Measurements from ENCODE around the gene IER5L.

IER5L gene

DNA sequence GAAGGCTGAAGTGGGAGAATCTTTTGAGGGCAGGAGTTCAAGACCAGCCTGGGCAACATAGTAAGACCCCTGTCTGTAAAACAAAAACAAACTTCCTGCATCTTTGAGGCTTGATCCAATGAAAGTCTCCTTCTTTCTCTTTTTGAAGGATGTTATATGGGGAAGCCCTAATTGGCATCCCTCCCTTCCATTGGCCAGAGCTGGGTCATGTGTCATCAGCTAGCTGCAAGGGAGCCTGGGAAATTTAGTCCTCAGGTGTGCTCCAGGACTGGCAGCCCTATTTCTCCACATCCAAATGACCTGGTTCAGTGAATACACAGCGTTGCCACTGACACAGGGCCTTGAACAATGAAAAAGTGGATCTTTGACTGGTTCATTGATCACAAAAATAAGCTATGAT, 9.0 kb upstream of the IER5L start:
- Histone ChIP-seq H3K9ac (ENCODE audit: low read depth, low read length, poor library complexity, severe bottlenecking) (no peak overlapping the region), H4K20me1 (ENCODE audit: insufficient read depth, low read length, poor library complexity, severe bottlenecking) (no peaks in the 10 kb centered on the region), H3K4me3 (ENCODE audit: low read length, poor library complexity, severe bottlenecking) (no peak overlapping the region), H3K27me3 (ENCODE audit: insufficient read depth, low read length, poor library complexity, severe bottlenecking) (no peaks in the 10 kb centered on the region), H3K79me2 (ENCODE audit: insufficient read depth, low read length) (no peaks in the 10 kb centered on the region), H3K4me2 (ENCODE audit: low read depth, low read length, poor library complexity, severe bottlenecking) (no peak overlapping the region), H2AFZ (ENCODE audit: low read length) (no peak overlapping the region), H3K36me3 (ENCODE audit: insufficient read depth, low read length) (no peaks in the 10 kb centered on the region), H3K9me3 (ENCODE audit: insufficient read depth, low read depth, low read length) (no peaks in the 10 kb centered on the region), H3K4me1 (ENCODE audit: insufficient read depth, low read length, poor library complexity, severe bottlenecking) (no peaks in the 10 kb centered on the region), H3K9me2 (replicated peaks; ENCODE audit: low read depth, low read length) (no peaks in the 10 kb centered on the region), H3F3A (ENCODE audit: low read depth) (no peaks in the 10 kb centered on the region)
- TF ChIP-seq EZH2phosphoT487 (IDR thresholded peaks at IDR 0.05; ENCODE audit: borderline replicate concordance) = no peak
- TF ChIP-seq, protein P1, sequence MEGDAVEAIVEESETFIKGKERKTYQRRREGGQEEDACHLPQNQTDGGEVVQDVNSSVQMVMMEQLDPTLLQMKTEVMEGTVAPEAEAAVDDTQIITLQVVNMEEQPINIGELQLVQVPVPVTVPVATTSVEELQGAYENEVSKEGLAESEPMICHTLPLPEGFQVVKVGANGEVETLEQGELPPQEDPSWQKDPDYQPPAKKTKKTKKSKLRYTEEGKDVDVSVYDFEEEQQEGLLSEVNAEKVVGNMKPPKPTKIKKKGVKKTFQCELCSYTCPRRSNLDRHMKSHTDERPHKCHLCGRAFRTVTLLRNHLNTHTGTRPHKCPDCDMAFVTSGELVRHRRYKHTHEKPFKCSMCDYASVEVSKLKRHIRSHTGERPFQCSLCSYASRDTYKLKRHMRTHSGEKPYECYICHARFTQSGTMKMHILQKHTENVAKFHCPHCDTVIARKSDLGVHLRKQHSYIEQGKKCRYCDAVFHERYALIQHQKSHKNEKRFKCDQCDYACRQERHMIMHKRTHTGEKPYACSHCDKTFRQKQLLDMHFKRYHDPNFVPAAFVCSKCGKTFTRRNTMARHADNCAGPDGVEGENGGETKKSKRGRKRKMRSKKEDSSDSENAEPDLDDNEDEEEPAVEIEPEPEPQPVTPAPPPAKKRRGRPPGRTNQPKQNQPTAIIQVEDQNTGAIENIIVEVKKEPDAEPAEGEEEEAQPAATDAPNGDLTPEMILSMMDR (conservative IDR thresholded peaks at IDR 0.05; ENCODE audit: low read length) = no peak

DNA sequence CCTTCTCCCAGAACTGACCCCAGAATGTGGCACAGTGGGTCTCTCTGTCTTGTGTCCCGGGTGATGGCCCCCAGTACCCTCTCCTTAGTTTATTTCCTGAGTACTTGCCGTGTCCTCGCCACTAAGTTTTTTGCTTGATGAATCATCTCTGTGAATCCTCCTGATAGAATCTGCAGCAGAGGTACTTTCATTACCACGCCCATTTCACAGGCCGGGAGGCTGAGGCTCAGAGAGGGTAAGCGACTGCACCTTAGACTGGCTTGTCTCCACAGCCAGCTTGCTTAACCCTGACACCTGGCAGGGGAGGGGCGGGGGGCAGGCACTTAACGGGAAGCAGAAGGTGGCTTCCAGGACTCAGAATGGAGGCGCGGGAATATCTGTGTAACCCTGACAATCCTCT, 7.9 kb upstream of the IER5L start:
- no peaks in the 10 kb centered on the region for H3K79me2 ChIP-seq (ENCODE audit: insufficient read depth, low read length)
- H4K20me1 ChIP-seq (ENCODE audit: insufficient read depth, low read length, poor library complexity, severe bottlenecking) = no peaks in the 10 kb centered on the region
- no peaks in the 10 kb centered on the region for H3K36me3 ChIP-seq (ENCODE audit: insufficient read depth, low read length)
- H3K4me3 ChIP-seq (ENCODE audit: low read length, poor library complexity, severe bottlenecking) = no peak overlapping the region
- H3K9me2 ChIP-seq (replicated peaks; ENCODE audit: low read depth, low read length) = no peaks in the 10 kb centered on the region
- no peaks in the 10 kb centered on the region for H3K4me1 ChIP-seq (ENCODE audit: insufficient read depth, low read length, poor library complexity, severe bottlenecking)
- no peaks in the 10 kb centered on the region for H3K27me3 ChIP-seq (ENCODE audit: insufficient read depth, low read length, poor library complexity, severe bottlenecking)
- H3K4me2 ChIP-seq (ENCODE audit: low read depth, low read length, poor library complexity, severe bottlenecking) = no peak overlapping the region
- H3K9me3 ChIP-seq (ENCODE audit: insufficient read depth, low read depth, low read length) = no peaks in the 10 kb centered on the region
- no peak overlapping the region for H3K9ac ChIP-seq (ENCODE audit: low read depth, low read length, poor library complexity, severe bottlenecking)
- H3F3A ChIP-seq (ENCODE audit: low read depth) = no peaks in the 10 kb centered on the region
- H2AFZ ChIP-seq (ENCODE audit: low read length) = no peak overlapping the region
- no peak for TF ChIP-seq EZH2phosphoT487 (IDR thresholded peaks at IDR 0.05; ENCODE audit: borderline replicate concordance)
- TF ChIP-seq, protein P1 (conservative IDR thresholded peaks at IDR 0.05; ENCODE audit: low read length) = no peak

DNA sequence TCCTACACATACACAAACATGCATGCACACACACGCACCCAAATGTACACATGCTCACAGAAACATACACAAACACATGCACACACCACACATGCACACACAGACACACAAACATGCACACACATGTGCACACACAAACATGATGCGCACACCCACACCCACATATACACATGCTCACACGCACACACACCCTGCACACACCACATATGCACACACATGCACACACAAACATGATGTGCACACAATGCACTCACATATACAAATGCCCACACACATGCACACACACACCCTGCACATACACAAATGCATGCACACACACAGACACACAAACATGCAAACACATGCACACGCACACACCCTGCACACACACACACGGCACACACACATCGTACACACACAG, 7.3 kb upstream of the IER5L start:
- Histone ChIP-seq H3K4me2 (ENCODE audit: low read depth, low read length, poor library complexity, severe bottlenecking) (no peak overlapping the region), H3F3A (ENCODE audit: low read depth) (no peaks in the 10 kb centered on the region), H3K9me2 (replicated peaks; ENCODE audit: low read depth, low read length) (no peaks in the 10 kb centered on the region), H3K4me1 (ENCODE audit: insufficient read depth, low read length, poor library complexity, severe bottlenecking) (no peaks in the 10 kb centered on the region), H3K36me3 (ENCODE audit: insufficient read depth, low read length) (no peaks in the 10 kb centered on the region), H3K9me3 (ENCODE audit: insufficient read depth, low read depth, low read length) (no peaks in the 10 kb centered on the region), H4K20me1 (ENCODE audit: insufficient read depth, low read length, poor library complexity, severe bottlenecking) (no peaks in the 10 kb centered on the region), H3K79me2 (ENCODE audit: insufficient read depth, low read length) (no peaks in the 10 kb centered on the region), H3K9ac (ENCODE audit: low read depth, low read length, poor library complexity, severe bottlenecking) (no peak overlapping the region), H3K4me3 (ENCODE audit: low read length, poor library complexity, severe bottlenecking) (no peak overlapping the region), H3K27me3 (ENCODE audit: insufficient read depth, low read length, poor library complexity, severe bottlenecking) (no peaks in the 10 kb centered on the region), H2AFZ (ENCODE audit: low read length) (no peak overlapping the region)
- TF ChIP-seq EZH2phosphoT487 (IDR thresholded peaks at IDR 0.05; ENCODE audit: borderline replicate concordance) = no peak
- TF ChIP-seq, protein P1 (conservative IDR thresholded peaks at IDR 0.05; ENCODE audit: low read length) = no peak

Measured in Loucy (cell line).